B cell (primary cell): Measurements from ENCODE around the gene KIRREL1. TPM values are rescaled to one million over a fixed set of nuclear protein-coding genes. Genes with fewer than 3 reads are reported as not detected.

Source experiments
- ATAC-seq: fragments of 200-7000 bp; cut with Tn5 transposase; one replicate; pipeline ENCODE4 v1.10.0; 2021; ENCODE audit warnings: low read depth, mild to moderate bottlenecking, moderate number of reproducible peaks, moderate library complexity
- CTCF ChIA-PET: fragments of 350-600 bp; sonication (Branson Sonifier 250); formaldehyde crosslinking; loops from one replicate; lab custom pipeline; 2021; ENCODE audit warnings: antibody characterized with exemption, inconsistent platforms; lab: Charles Lee
- POLR2A ChIA-PET: fragments of 350-600 bp; sonication (Branson Sonifier 250); formaldehyde crosslinking; loops from one replicate; lab custom pipeline; 2021; ENCODE audit warnings: antibody characterized with exemption; lab: Charles Lee
- DNase-seq: peaks from one replicate; pipeline ENCODE4 v3.0.0; 2013
- H2AFZ ChIP-seq: 2 replicates; pipeline ENCODE4 v1.6.1; 2012; ENCODE audit warnings: mild to moderate bottlenecking, low read depth, low read length; ENCODE audit not compliant: insufficient read depth, poor library complexity, severe bottlenecking
- H3K27ac ChIP-seq, 2 donors: 1 replicate in 1 of 2; 2 replicates in 1 of 2; pipeline ENCODE4 v1.5.1; 2012 to 2013; ENCODE audit warnings: low read length in 2 of 2, mild to moderate bottlenecking in 2 of 2, moderate library complexity in 1 of 2
- H3K27me3 ChIP-seq, 4 experiments: fragments of 200-600 bp in 1 of 4; sonication (generic) in 1 of 4; replicated peaks in 1 of 4; 1 replicate in 2 of 4; 2 replicates in 2 of 4; pipeline versions ENCODE4 v1.6.1 to v1.7.0; 2013 to 2016; ENCODE audit warnings: low read length in 3 of 4, mild to moderate bottlenecking in 2 of 4, mixed read lengths in 1 of 4, moderate library complexity in 1 of 4; ENCODE audit not compliant: insufficient read depth in 4 of 4, control insufficient read depth in 3 of 4; ENCODE audit errors: control extremely low read depth in 1 of 4
- H3K36me3 ChIP-seq, 2 experiments: replicated peaks in 1 of 2; 1 replicate in 1 of 2; 2 replicates in 1 of 2; pipeline versions ENCODE4 v1.6.1 to v1.7.1; 2013; ENCODE audit warnings: low read length in 1 of 2; ENCODE audit not compliant: insufficient read depth in 2 of 2, control insufficient read depth in 1 of 2; ENCODE audit errors: control extremely low read depth in 1 of 2, extremely low read depth in 1 of 2
- H3K4me1 ChIP-seq, 2 donors: fragments of 200-600 bp in 1 of 2; sonication (generic) in 1 of 2; 1 replicate in 1 of 2; 2 replicates in 1 of 2; pipeline versions ENCODE4 v1.5.1 to v1.6.1; 2013 to 2017; ENCODE audit warnings: low read length in 2 of 2; ENCODE audit not compliant: control insufficient read depth in 2 of 2, insufficient read depth in 2 of 2
- H3K4me2 ChIP-seq: replicated peaks from 2 replicates; pipeline ENCODE3; 2012; ENCODE audit warnings: mild to moderate bottlenecking, low read depth, low read length; ENCODE audit not compliant: poor library complexity, severe bottlenecking
- H3K4me3 ChIP-seq, 5 experiments: fragments of 200-600 bp in 1 of 5; sonication (generic) in 1 of 5; 1 replicate in 3 of 5; 2 replicates in 2 of 5; pipeline versions ENCODE4 v1.5.1 to v1.7.0; 2011 to 2016; ENCODE audit warnings: low read length in 4 of 5, mild to moderate bottlenecking in 4 of 5, low read depth in 2 of 5, control low read depth in 1 of 5, moderate library complexity in 1 of 5; ENCODE audit not compliant: insufficient read depth in 1 of 5; ENCODE audit errors: control extremely low read depth in 1 of 5, extremely low read depth in 1 of 5
- H3K79me2 ChIP-seq: fragments of 200-600 bp; sonication (generic); one replicate; pipeline ENCODE4 v1.6.0; 2016; ENCODE audit warnings: low read length; ENCODE audit not compliant: control insufficient read depth, insufficient read depth
- H3K9ac ChIP-seq: fragments of 200-600 bp; sonication (generic); 2 replicates; pipeline ENCODE4 v1.6.1; 2017; ENCODE audit warnings: mild to moderate bottlenecking, low read length, moderate library complexity
- H3K9me3 ChIP-seq, 3 donors: one replicate each; pipeline versions ENCODE4 v1.6.1 to v1.7.1; 2013; ENCODE audit warnings: low read length in 2 of 3; ENCODE audit not compliant: control insufficient read depth in 2 of 3, insufficient read depth in 1 of 3; ENCODE audit errors: control extremely low read depth in 1 of 3
- H4K20me1 ChIP-seq: 2 replicates; pipeline ENCODE4 v1.6.0; 2012; ENCODE audit warnings: mild to moderate bottlenecking, low read length; ENCODE audit not compliant: insufficient read depth, control insufficient read depth, poor library complexity, severe bottlenecking
- H3K27ac Mint-ChIP-seq: one replicate; pipeline ENCODE4 v1.8.0; 2021; ENCODE audit warnings: mixed read lengths
- H3K27me3 Mint-ChIP-seq: one replicate; pipeline ENCODE4 v1.8.0; 2021; ENCODE audit warnings: mixed read lengths
- H3K4me1 Mint-ChIP-seq: one replicate; pipeline ENCODE4 v1.8.0; 2021; ENCODE audit warnings: mixed read lengths
- H3K4me3 Mint-ChIP-seq: one replicate; pipeline ENCODE4 v1.8.0; 2021; ENCODE audit warnings: mixed read lengths
- H3K9me3 Mint-ChIP-seq: one replicate; pipeline ENCODE4 v1.8.0; 2022; ENCODE audit warnings: mixed read lengths; ENCODE audit not compliant: insufficient read depth
- CTCF ChIP-seq: fragments of 200-600 bp; IDR thresholded peaks from one replicate; pipeline ENCODE4 v1.8.0; 2022; ENCODE audit warnings: antibody characterized with exemption, mild to moderate bottlenecking
- EZH2 ChIP-seq: IDR thresholded peaks from 2 replicates; pipeline ENCODE4 v1.6.1; 2012; ENCODE audit warnings: borderline replicate concordance, low read depth, mild to moderate bottlenecking, moderate library complexity, low read length; ENCODE audit not compliant: insufficient read depth, poor library complexity, severe bottlenecking
- WGBS: methylation state at CpG from one replicate; pipeline ENCODE4 v1.1.5; 2013; ENCODE audit warnings: missing lambda C conversion rate; ENCODE audit not compliant: insufficient coverage; 5-methylcytosine and 5-hydroxymethylcytosine counted together
- intact Hi-C: fragments of 100-400 bp; cut with micrococcal nuclease; formaldehyde crosslinking; loops from one replicate; pipeline ENCODE4 v1.10.0; 2022
- polyA plus RNA-seq: library from polyadenylated mRNA; depleted of rRNA; stranded (reverse); fragments of >200 nt; gene quantifications from 2 replicates; pipeline ENCODE4 v1.2.3, GENCODE V29; 2012
- total RNA-seq, 2 donors: library from RNA; stranded (reverse); fragments of 120-200 nt in 1 of 2; gene quantifications; 1 replicate in 1 of 2; 2 replicates in 1 of 2; pipeline versions ENCODE4 v1.2.3 to v1.2.4, GENCODE V29; 2013 to 2022

KIRREL1 gene
- total and polyA plus RNA-seq, 2 donors (not counting 1 experiment from before 2014, with no cell fraction given), result not detected

- CTCF ChIA-PET, result interaction anchor here (3.8 kb wide), 1 partner anchor 12 kb away, joined by 23 read pairs; no protein-coding TSS in a partner anchor
- 48% methylated on average over 3 of the region's 5 CpGs for WGBS
- H3K27me3 Mint-ChIP-seq, result peaks cover 32% of the 10 kb centered on the region
These were observed 10.0 kb downstream of the KIRREL1 start for GRCh38 chr1:158003406-158003800.

GRCh38 chr1:158005224-158005623, 11.8 kb downstream of the KIRREL1 start:
- H3K4me3 ChIP-seq, result no peak overlapping the region
- TF ChIP-seq CTCF (no peak), EZH2 (no peak)
- H3K36me3 ChIP-seq, result no peaks in the 10 kb centered on the region
- no peak overlapping the region for H3K27ac ChIP-seq
- no peak overlapping the region for H3K9ac ChIP-seq
- H3K27ac Mint-ChIP-seq, result no peak overlapping the region
- ChIA-PET POLR2A (no interaction called here), CTCF (interaction anchor here (1.0 to 1.8 kb wide), 2 partner anchors 13 to 14 kb away, joined by 4 to 7 read pairs; no protein-coding TSS in a partner anchor)
- H3K4me1 Mint-ChIP-seq, result no peaks in the 10 kb centered on the region
- H3K4me1 ChIP-seq, result no peaks in the 10 kb centered on the region
- H2AFZ ChIP-seq, result no peak overlapping the region
- no peak for ATAC-seq
- no peaks in the 10 kb centered on the region for H3K9me3 ChIP-seq
- H3K79me2 ChIP-seq, result no peaks in the 10 kb centered on the region
- no peak overlapping the region for H3K4me2 ChIP-seq
- H3K4me3 Mint-ChIP-seq, result no peak overlapping the region
- intact Hi-C loops, result no loop called here
- DNase-seq, result no peak
- H3K9me3 Mint-ChIP-seq, result no peaks in the 10 kb centered on the region
- peaks cover 0 to 4% (median 0%) of the 10 kb centered on the region in 4 experiments for H3K27me3 ChIP-seq
- H4K20me1 ChIP-seq, result no peaks in the 10 kb centered on the region
- H3K27me3 Mint-ChIP-seq, result peaks cover 39% of the 10 kb centered on the region
- no CpG with 5 or more reads among the region's 2 CpGs for WGBS

More at GRCh38 chr1:158003406-158003800, 10.0 kb downstream of the KIRREL1 start:
- H3K27ac Mint-ChIP-seq, result no peak overlapping the region
- POLR2A ChIA-PET, result no interaction called here
- no peak for DNase-seq
- H3K27ac ChIP-seq, result no peak overlapping the region
- no peak overlapping the region for H3K4me3 Mint-ChIP-seq
- no peaks in the 10 kb centered on the region for H3K4me1 Mint-ChIP-seq
- no peak overlapping the region for H3K4me2 ChIP-seq
- no peak for ATAC-seq
- no peaks in the 10 kb centered on the region for H3K4me1 ChIP-seq
- H2AFZ ChIP-seq, result no peak overlapping the region
- no peaks in the 10 kb centered on the region for H3K36me3 ChIP-seq
- no peaks in the 10 kb centered on the region for H4K20me1 ChIP-seq
- H3K4me3 ChIP-seq, result no peak overlapping the region
- no peak overlapping the region for H3K9ac ChIP-seq
- TF ChIP-seq EZH2 (no peak), CTCF (no peak)
- H3K27me3 ChIP-seq, result peaks cover 0 to 7% (median 0%) of the 10 kb centered on the region in 4 experiments
- H3K79me2 ChIP-seq, result no peaks in the 10 kb centered on the region
- no peaks in the 10 kb centered on the region for H3K9me3 ChIP-seq
- intact Hi-C loops, result no loop called here
- H3K9me3 Mint-ChIP-seq, result no peaks in the 10 kb centered on the region
